ENCODE results near the gene WWOX. TPM values are rescaled to one million over a fixed set of nuclear protein-coding genes. Genes with fewer than 3 reads are reported as not detected.

Gene WWOX
- total RNA-seq, 5 donors from 2014 or later (not counting 1 experiment from before 2014, with no cell fraction given) = 21.2 to 26.0 (median 22.6) TPM

DNA sequence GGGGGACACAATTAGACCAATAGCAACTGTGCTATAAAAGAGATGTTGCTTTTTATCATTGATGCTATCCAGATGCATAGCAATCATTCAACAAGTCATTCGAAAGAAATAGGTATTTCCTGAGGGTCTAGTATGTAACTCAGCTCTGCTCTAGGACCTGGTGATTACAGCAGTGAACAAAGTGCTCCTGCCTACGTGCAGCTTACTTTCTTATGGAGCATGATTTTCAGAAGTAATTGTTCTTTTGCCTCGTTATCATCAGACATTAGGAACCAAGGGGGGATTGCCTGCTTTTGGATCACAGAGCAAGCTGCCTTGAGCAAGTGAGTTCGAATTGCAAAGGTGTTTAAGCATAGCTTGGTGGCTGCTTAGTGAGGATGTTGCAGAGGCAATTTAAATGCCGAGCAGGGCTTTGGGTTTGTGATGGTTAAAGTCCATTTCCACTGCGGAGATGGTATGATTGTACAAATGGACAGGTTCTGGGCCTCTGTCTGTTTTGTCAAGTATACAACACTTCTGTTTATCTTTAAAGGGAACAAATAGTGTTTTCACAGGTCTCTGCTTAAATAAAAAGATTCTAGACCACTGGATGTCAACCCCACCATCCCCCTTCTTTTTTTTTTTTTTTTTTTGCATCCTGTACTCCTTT, 41.5 kb downstream of the WWOX start:
- no peaks in the 10 kb centered on the region for H3K9me3 ChIP-seq
- ChIA-PET POLR2A (no interaction called here), CTCF (no interaction called here)
- no peak overlapping the region for H3K27ac Mint-ChIP-seq
- H3K27ac ChIP-seq (ENCODE audit: low read length) = no peak overlapping the region
- H3K4me3 ChIP-seq (ENCODE audit: control insufficient read depth in 1 of 2, extremely low read depth in 1 of 2, low read length in 1 of 2) = no peak overlapping the region
- peaks cover 8% of the 10 kb centered on the region for H3K36me3 Mint-ChIP-seq
- no peaks in the 10 kb centered on the region for H3K4me1 ChIP-seq (ENCODE audit: control insufficient read depth in 1 of 2, extremely low read depth in 1 of 2, insufficient read depth in 2 of 2, low read length in 2 of 2)
- no peaks in the 10 kb centered on the region for H3K27me3 Mint-ChIP-seq
- 85% methylated on average over 4 of the region's 6 CpGs for WGBS (ENCODE audit: insufficient coverage)
- no peaks in the 10 kb centered on the region for H3K27me3 ChIP-seq (replicated peaks in 1 of 2; ENCODE audit: control insufficient read depth in 2 of 2, extremely low read depth in 1 of 2, insufficient read depth in 2 of 2, low read length in 1 of 2)
- no peak overlapping the region for H3K4me3 Mint-ChIP-seq
- DNase-seq = no peak
- no peak for ATAC-seq (replicated peaks in 1 of 4)
- no peaks in the 10 kb centered on the region for H3K36me3 ChIP-seq (ENCODE audit: control insufficient read depth in 2 of 2, extremely low read depth in 1 of 2, insufficient read depth in 1 of 2, low read length in 1 of 2)
- H3K9me3 Mint-ChIP-seq = no peaks in the 10 kb centered on the region
- no peaks in the 10 kb centered on the region for H3K4me1 Mint-ChIP-seq

DNA sequence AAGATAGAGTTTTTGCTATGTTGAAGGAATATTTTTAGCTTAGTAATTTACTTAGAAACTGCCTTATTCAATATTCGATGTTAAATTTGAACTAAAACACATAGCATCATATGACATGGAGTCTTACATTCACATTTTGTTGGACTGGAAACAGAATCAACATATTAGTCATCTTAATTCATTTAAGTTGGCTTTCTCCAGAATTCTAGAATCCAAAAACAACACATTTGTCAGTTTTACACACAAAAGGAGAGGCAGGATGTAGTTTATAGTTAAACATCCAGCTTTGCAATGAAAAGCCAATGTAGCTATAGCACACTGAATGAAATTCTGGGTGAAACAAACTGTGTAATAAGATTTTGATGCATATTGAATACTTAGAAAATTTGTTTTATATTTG, 43.3 kb downstream of the WWOX start:
- ATAC-seq (replicated peaks in 1 of 4) (no peak), DNase-seq (no peak)
- WGBS (ENCODE audit: insufficient coverage) = no CpG with 5 or more reads among the region's 1 CpG
- no peaks in the 10 kb centered on the region for H3K27me3 Mint-ChIP-seq
- peaks cover 8% of the 10 kb centered on the region for H3K36me3 Mint-ChIP-seq
- ChIA-PET CTCF (interaction anchor here in 1 of 2 donors (1.5 kb wide), 1 partner anchor 18 kb away, joined by 3 read pairs; no protein-coding TSS in a partner anchor), POLR2A (no interaction called here)
- Histone ChIP-seq H3K27me3 (replicated peaks in 1 of 2; ENCODE audit: control insufficient read depth in 2 of 2, extremely low read depth in 1 of 2, insufficient read depth in 2 of 2, low read length in 1 of 2) (no peaks in the 10 kb centered on the region), H3K9me3 (no peaks in the 10 kb centered on the region), H3K4me3 (ENCODE audit: control insufficient read depth in 1 of 2, extremely low read depth in 1 of 2, low read length in 1 of 2) (no peak overlapping the region), H3K27ac (ENCODE audit: low read length) (no peak overlapping the region), H3K4me1 (ENCODE audit: control insufficient read depth in 1 of 2, extremely low read depth in 1 of 2, insufficient read depth in 2 of 2, low read length in 2 of 2) (no peaks in the 10 kb centered on the region), H3K36me3 (ENCODE audit: control insufficient read depth in 2 of 2, extremely low read depth in 1 of 2, insufficient read depth in 1 of 2, low read length in 1 of 2) (no peaks in the 10 kb centered on the region)
- H3K4me3 Mint-ChIP-seq = no peak overlapping the region
- no peak overlapping the region for H3K27ac Mint-ChIP-seq
- H3K9me3 Mint-ChIP-seq = no peaks in the 10 kb centered on the region
- no peaks in the 10 kb centered on the region for H3K4me1 Mint-ChIP-seq

DNA sequence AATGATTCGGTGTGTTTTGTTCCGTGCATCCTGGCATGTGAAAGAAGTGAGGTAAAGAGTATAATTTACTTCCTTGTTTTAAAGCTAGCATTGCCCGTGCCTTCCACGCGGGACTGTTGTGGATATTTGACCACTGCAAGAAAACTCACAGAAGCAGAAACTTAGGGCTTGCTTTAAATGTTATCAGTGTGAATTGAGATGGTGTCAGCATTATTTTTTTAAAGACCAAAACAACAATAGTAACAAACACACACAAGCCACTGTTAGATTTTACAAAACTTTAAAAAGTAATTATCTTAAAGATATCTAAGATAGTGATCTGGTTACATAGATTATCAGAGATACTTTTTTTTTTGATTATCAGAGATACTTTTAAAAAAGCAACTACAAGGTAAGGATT, 47.4 kb downstream of the WWOX start:
- Histone ChIP-seq H3K4me3 (ENCODE audit: control insufficient read depth in 1 of 2, extremely low read depth in 1 of 2, low read length in 1 of 2) (no peak overlapping the region), H3K27me3 (replicated peaks in 1 of 2; ENCODE audit: control insufficient read depth in 2 of 2, extremely low read depth in 1 of 2, insufficient read depth in 2 of 2, low read length in 1 of 2) (no peaks in the 10 kb centered on the region), H3K27ac (ENCODE audit: low read length) (no peak overlapping the region), H3K9me3 (no peaks in the 10 kb centered on the region), H3K4me1 (ENCODE audit: control insufficient read depth in 1 of 2, extremely low read depth in 1 of 2, insufficient read depth in 2 of 2, low read length in 2 of 2) (no peaks in the 10 kb centered on the region), H3K36me3 (ENCODE audit: control insufficient read depth in 2 of 2, extremely low read depth in 1 of 2, insufficient read depth in 1 of 2, low read length in 1 of 2) (no peaks in the 10 kb centered on the region)
- Mint-ChIP-seq H3K4me3 (no peak overlapping the region), H3K27me3 (no peaks in the 10 kb centered on the region), H3K4me1 (no peaks in the 10 kb centered on the region), H3K36me3 (peaks cover 15% of the 10 kb centered on the region), H3K27ac (no peak overlapping the region), H3K9me3 (no peaks in the 10 kb centered on the region)
- CTCF ChIA-PET = interaction anchor here in 1 of 2 donors (0.9 kb wide), 1 partner anchor 15 kb away, joined by 3 read pairs; no protein-coding TSS in a partner anchor
- POLR2A ChIA-PET = interaction anchor here in 1 of 2 donors (0.6 kb wide), 1 partner anchor 1137 kb away, joined by 7 read pairs; no protein-coding TSS in a partner anchor
- ATAC-seq (replicated peaks in 1 of 4) = no peak
- 93% methylated on average over 2 of the region's 5 CpGs for WGBS (ENCODE audit: insufficient coverage)
- no peak for DNase-seq

DNA sequence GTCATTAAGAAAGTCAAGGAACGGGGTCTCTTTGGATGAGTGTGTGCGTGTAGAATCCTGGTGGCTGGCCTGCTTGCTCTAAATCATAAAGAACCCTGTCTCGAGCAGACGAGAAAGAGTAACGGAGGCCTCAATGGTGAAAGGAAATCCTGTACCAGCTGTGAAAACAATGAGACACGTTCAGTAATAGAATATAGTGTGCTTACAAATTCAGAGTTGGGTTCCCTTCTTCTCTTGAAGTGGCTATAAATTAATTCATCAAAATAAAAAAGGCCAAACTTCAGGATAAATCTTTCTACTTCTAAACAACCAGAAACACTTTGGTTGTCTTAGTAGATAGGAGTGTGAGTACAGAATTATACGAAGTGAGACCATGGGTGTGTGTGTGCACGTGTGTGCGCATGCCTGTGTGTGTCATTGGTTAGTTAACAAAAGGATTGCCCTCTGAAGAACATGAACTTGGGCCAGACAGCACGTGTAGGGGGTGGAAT, 48.5 kb downstream of the WWOX start:
- H3K4me1 Mint-ChIP-seq = no peaks in the 10 kb centered on the region
- H3K36me3 ChIP-seq (ENCODE audit: control insufficient read depth in 2 of 2, extremely low read depth in 1 of 2, insufficient read depth in 1 of 2, low read length in 1 of 2) = no peaks in the 10 kb centered on the region
- CTCF ChIA-PET = no interaction called here
- no peaks in the 10 kb centered on the region for H3K4me1 ChIP-seq (ENCODE audit: control insufficient read depth in 1 of 2, extremely low read depth in 1 of 2, insufficient read depth in 2 of 2, low read length in 2 of 2)
- POLR2A ChIA-PET = no interaction called here
- H3K9me3 ChIP-seq = no peaks in the 10 kb centered on the region
- H3K27me3 Mint-ChIP-seq = no peaks in the 10 kb centered on the region
- 93% methylated on average over 7 of the region's 10 CpGs for WGBS (ENCODE audit: insufficient coverage)
- no peak for DNase-seq
- no peak overlapping the region for H3K27ac ChIP-seq (ENCODE audit: low read length)
- H3K4me3 Mint-ChIP-seq = no peak overlapping the region
- H3K27me3 ChIP-seq (replicated peaks in 1 of 2; ENCODE audit: control insufficient read depth in 2 of 2, extremely low read depth in 1 of 2, insufficient read depth in 2 of 2, low read length in 1 of 2) = no peaks in the 10 kb centered on the region
- H3K27ac Mint-ChIP-seq = no peak overlapping the region
- ATAC-seq (replicated peaks in 1 of 4) = no peak
- H3K9me3 Mint-ChIP-seq = no peaks in the 10 kb centered on the region
- H3K36me3 Mint-ChIP-seq = peaks cover 15% of the 10 kb centered on the region
- no peak overlapping the region for H3K4me3 ChIP-seq (ENCODE audit: control insufficient read depth in 1 of 2, extremely low read depth in 1 of 2, low read length in 1 of 2)

DNA sequence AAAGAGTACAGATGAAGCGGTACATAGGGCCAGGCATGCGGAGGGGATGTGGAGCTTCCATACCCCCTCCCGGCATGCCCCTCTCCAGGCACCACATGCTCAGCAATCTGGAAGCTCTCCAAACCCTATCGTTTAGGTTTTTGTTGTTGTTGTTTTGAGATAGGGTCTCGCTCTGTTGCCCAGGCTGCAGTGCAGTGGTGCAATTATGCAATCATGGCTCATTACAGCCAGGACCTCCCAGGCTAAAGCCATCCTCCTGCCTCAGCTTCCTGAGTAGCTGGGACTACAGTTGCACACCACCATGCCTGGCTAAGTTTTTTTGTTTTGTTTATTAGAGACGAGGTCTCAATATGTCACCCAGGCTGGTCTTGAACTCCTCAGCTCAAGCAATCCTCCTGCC, 50.8 kb downstream of the WWOX start:
- 83% methylated on average over 1 of the region's 6 CpGs for WGBS (ENCODE audit: insufficient coverage)
- Histone ChIP-seq H3K27ac (ENCODE audit: low read length) (no peak overlapping the region), H3K27me3 (replicated peaks in 1 of 2; ENCODE audit: control insufficient read depth in 2 of 2, extremely low read depth in 1 of 2, insufficient read depth in 2 of 2, low read length in 1 of 2) (no peaks in the 10 kb centered on the region), H3K4me1 (ENCODE audit: control insufficient read depth in 1 of 2, extremely low read depth in 1 of 2, insufficient read depth in 2 of 2, low read length in 2 of 2) (no peaks in the 10 kb centered on the region), H3K36me3 (ENCODE audit: control insufficient read depth in 2 of 2, extremely low read depth in 1 of 2, insufficient read depth in 1 of 2, low read length in 1 of 2) (no peaks in the 10 kb centered on the region), H3K4me3 (ENCODE audit: control insufficient read depth in 1 of 2, extremely low read depth in 1 of 2, low read length in 1 of 2) (no peak overlapping the region), H3K9me3 (no peaks in the 10 kb centered on the region)
- peaks cover 10% of the 10 kb centered on the region for H3K36me3 Mint-ChIP-seq
- ChIA-PET CTCF (no interaction called here), POLR2A (no interaction called here)
- peaks cover 0 to 8% (median 0%) of the 10 kb centered on the region in 3 donors for H3K4me1 Mint-ChIP-seq
- H3K27me3 Mint-ChIP-seq = no peaks in the 10 kb centered on the region
- H3K9me3 Mint-ChIP-seq = no peaks in the 10 kb centered on the region
- no peak overlapping the region for H3K4me3 Mint-ChIP-seq
- no peak overlapping the region for H3K27ac Mint-ChIP-seq
- DNase-seq = no peak
- ATAC-seq (replicated peaks in 1 of 4) = no peak

DNA sequence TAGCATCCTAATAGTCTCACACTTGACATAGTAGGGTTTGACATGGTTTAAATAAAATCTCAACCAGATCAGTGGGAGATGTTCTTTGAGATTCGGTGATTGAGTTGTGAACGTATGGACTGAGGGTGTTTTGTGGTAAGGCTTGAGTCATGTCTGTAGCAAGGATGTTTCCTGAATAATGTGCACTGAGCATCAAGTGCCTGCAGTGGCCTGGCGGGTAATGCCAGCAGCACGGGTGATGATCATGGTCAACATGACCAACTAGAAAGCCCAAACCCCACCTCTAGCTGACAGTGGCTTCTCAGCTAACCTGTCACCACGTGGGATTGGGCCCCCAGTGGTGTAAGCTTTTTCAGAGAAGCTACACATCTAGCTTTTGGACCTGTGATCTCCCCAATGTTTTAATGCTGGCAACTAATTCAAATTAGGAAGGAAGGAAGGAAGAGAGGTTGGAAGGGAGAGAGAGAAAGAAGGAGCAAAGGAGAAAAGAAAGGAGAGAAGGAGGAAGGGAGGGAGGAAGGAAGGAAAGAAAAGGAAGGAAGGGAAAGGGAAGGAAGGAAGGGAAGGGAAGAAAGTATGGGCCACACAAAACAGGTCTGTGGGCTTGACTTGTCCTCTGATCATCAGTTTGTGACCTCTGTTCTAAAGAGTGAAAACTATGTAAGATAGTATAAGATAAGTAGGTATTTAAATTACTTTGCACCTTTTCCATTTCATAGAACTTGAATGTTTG, 55.4 kb downstream of the WWOX start:
- Mint-ChIP-seq H3K4me1 (peaks cover 0 to 8% (median 0%) of the 10 kb centered on the region in 3 donors), H3K36me3 (peaks cover 9% of the 10 kb centered on the region), H3K9me3 (no peaks in the 10 kb centered on the region), H3K4me3 (no peak overlapping the region), H3K27me3 (no peaks in the 10 kb centered on the region), H3K27ac (no peak overlapping the region)
- no peak overlapping the region for H3K4me3 ChIP-seq (ENCODE audit: control insufficient read depth in 1 of 2, extremely low read depth in 1 of 2, low read length in 1 of 2)
- ATAC-seq (replicated peaks in 1 of 4) (no peak), DNase-seq (no peak)
- no peaks in the 10 kb centered on the region for H3K36me3 ChIP-seq (ENCODE audit: control insufficient read depth in 2 of 2, extremely low read depth in 1 of 2, insufficient read depth in 1 of 2, low read length in 1 of 2)
- H3K9me3 ChIP-seq = no peaks in the 10 kb centered on the region
- CTCF ChIA-PET = no interaction called here
- 50% methylated on average over 1 of the region's 5 CpGs for WGBS (ENCODE audit: insufficient coverage)
- no peak overlapping the region for H3K27ac ChIP-seq (ENCODE audit: low read length)
- H3K4me1 ChIP-seq (ENCODE audit: control insufficient read depth in 1 of 2, extremely low read depth in 1 of 2, insufficient read depth in 2 of 2, low read length in 2 of 2) = no peaks in the 10 kb centered on the region
- no peaks in the 10 kb centered on the region for H3K27me3 ChIP-seq (replicated peaks in 1 of 2; ENCODE audit: control insufficient read depth in 2 of 2, extremely low read depth in 1 of 2, insufficient read depth in 2 of 2, low read length in 1 of 2)
- POLR2A ChIA-PET = no interaction called here
